Parathyroid adenoma (tissue), 2 donors: Measurements from ENCODE around the gene USE1.

Source experiments
- H2AFZ ChIP-seq: fragments of 300-600 bp; sonication (generic); one replicate; pipeline ENCODE4 v1.7.0; 2017; ENCODE audit warnings: antibody characterized with exemption, mild to moderate bottlenecking
- H3K27ac ChIP-seq: fragments of 300-600 bp; sonication (generic); one replicate; pipeline ENCODE4 v1.7.0; 2017
- H3K27me3 ChIP-seq: fragments of 300-600 bp; sonication (generic); one replicate; pipeline ENCODE4 v1.7.0; 2017; ENCODE audit warnings: low read length; ENCODE audit not compliant: control insufficient read depth, insufficient read depth
- H3K36me3 ChIP-seq: fragments of 300-600 bp; sonication (generic); one replicate; pipeline ENCODE4 v1.7.0; 2017; ENCODE audit warnings: low read length; ENCODE audit not compliant: control insufficient read depth, insufficient read depth
- H3K4me1 ChIP-seq: fragments of 300-600 bp; sonication (generic); one replicate; pipeline ENCODE4 v1.7.0; 2017; ENCODE audit warnings: control low read depth
- H3K4me2 ChIP-seq: fragments of 300-600 bp; sonication (generic); one replicate; pipeline ENCODE4 v1.7.0; 2017; ENCODE audit warnings: low read length
- H3K4me3 ChIP-seq: fragments of 300-600 bp; sonication (generic); one replicate; pipeline ENCODE4 v1.7.0; 2017; ENCODE audit warnings: low read depth, low read length
- H3K79me2 ChIP-seq: fragments of 300-600 bp; sonication (generic); one replicate; pipeline ENCODE4 v1.7.0; 2017; ENCODE audit warnings: control low read depth
- H3K9ac ChIP-seq: fragments of 300-600 bp; sonication (generic); one replicate; pipeline ENCODE4 v1.7.0; 2017; ENCODE audit warnings: mild to moderate bottlenecking
- H3K9me3 ChIP-seq: fragments of 300-600 bp; sonication (generic); one replicate; pipeline ENCODE4 v1.7.0; 2017; ENCODE audit warnings: low read length; ENCODE audit not compliant: control insufficient read depth
- TF ChIP-seq, protein P1 (sequence below): fragments of 300-600 bp; sonication (generic); IDR thresholded peaks from one replicate; pipeline ENCODE4 v1.7.0; 2017; ENCODE audit warnings: antibody characterized with exemption, mild to moderate bottlenecking
- donor health status: primary hyperparathyroidism.

The USE1 gene, protein sequence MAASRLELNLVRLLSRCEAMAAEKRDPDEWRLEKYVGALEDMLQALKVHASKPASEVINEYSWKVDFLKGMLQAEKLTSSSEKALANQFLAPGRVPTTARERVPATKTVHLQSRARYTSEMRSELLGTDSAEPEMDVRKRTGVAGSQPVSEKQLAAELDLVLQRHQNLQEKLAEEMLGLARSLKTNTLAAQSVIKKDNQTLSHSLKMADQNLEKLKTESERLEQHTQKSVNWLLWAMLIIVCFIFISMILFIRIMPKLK

DNA sequence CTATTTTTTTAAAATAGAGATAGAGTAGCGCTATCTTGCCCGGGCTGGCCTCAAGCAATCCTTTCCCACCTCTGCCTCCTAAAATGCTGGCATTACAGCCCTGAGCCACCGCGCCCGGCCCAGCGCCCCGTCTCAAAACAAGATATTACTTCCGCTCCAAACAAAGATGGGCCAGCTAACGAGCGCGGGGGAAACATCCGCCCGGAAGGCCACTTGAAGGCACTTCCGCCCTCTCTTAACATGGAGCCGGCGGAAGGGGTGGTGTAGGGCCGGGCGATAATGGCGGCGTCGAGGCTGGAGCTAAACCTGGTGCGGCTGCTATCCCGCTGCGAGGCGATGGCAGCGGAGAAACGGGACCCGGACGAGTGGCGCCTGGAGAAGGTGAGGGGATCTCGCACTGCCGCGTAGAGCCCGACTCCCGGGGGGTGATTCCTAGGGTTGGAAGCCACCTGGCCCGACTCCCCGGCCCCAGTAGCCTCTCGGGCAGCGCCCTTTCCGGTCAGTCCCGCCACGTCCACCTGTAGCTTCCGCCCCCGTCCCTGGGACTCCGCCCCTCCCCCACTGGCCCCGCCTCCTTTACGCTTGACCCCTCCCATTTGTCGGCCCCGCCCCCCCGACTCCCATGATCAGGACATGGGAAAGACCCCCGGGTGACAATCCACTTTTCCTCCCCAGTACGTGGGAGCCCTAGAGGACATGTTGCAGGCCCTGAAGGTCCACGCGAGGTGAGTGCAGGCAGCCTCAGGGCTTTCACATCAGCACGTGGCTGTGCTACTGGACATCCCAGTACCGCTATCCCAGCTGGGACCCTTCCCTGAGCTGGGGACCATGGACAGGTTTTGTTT is at the start of gene USE1:
Gene USE1 (plus strand): TSS at position 231 of the 845 bp plus-strand sequence. CDS start 49 bp downstream, at position 280.
- no peaks in the 10 kb centered on the region for H3K27me3 ChIP-seq
- peak within 1 kb of the TSS; percentile 89 for H3K4me3 ChIP-seq
- H3K79me2 ChIP-seq = no peaks in the 10 kb centered on the region
- no peak within 1 kb of the TSS for H3K9ac ChIP-seq
- peak within 1 kb of the TSS; percentile 68 for H3K4me2 ChIP-seq
- H3K4me1 ChIP-seq = peaks cover 8% of the 10 kb centered on the region
- H3K36me3 ChIP-seq = no peaks in the 10 kb centered on the region
- peak within 1 kb of the TSS; percentile 90 for H3K27ac ChIP-seq
- no peaks in the 10 kb centered on the region for H3K9me3 ChIP-seq
- H2AFZ ChIP-seq = peak within 1 kb of the TSS; percentile 98
- TF ChIP-seq, protein P1, sequence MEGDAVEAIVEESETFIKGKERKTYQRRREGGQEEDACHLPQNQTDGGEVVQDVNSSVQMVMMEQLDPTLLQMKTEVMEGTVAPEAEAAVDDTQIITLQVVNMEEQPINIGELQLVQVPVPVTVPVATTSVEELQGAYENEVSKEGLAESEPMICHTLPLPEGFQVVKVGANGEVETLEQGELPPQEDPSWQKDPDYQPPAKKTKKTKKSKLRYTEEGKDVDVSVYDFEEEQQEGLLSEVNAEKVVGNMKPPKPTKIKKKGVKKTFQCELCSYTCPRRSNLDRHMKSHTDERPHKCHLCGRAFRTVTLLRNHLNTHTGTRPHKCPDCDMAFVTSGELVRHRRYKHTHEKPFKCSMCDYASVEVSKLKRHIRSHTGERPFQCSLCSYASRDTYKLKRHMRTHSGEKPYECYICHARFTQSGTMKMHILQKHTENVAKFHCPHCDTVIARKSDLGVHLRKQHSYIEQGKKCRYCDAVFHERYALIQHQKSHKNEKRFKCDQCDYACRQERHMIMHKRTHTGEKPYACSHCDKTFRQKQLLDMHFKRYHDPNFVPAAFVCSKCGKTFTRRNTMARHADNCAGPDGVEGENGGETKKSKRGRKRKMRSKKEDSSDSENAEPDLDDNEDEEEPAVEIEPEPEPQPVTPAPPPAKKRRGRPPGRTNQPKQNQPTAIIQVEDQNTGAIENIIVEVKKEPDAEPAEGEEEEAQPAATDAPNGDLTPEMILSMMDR = no peak

- H3K4me3 ChIP-seq = no peak overlapping the region
- H2AFZ ChIP-seq = no peak overlapping the region
- no peak overlapping the region for H3K9ac ChIP-seq
- no peak overlapping the region for H3K4me2 ChIP-seq
- H3K27ac ChIP-seq = no peak overlapping the region
- no peaks in the 10 kb centered on the region for H3K79me2 ChIP-seq
- no peaks in the 10 kb centered on the region for H3K9me3 ChIP-seq
- H3K4me1 ChIP-seq = no peaks in the 10 kb centered on the region
- no peaks in the 10 kb centered on the region for H3K27me3 ChIP-seq
- H3K36me3 ChIP-seq = no peaks in the 10 kb centered on the region
- TF ChIP-seq, protein P1 = no peak
Observed at GRCh38 chr19:17165715-17166114, 49.4 kb upstream of the USE1 start.

GRCh38 chr19:17170538-17171297 is 44.4 kb upstream of the USE1 start:
- Histone ChIP-seq H3K4me1 (peaks cover 5% of the 10 kb centered on the region), H3K9ac (no peak overlapping the region), H2AFZ (no peak overlapping the region), H3K27ac (no peak overlapping the region), H3K4me3 (no peak overlapping the region), H3K9me3 (no peaks in the 10 kb centered on the region), H3K79me2 (no peaks in the 10 kb centered on the region), H3K4me2 (no peak overlapping the region), H3K27me3 (no peaks in the 10 kb centered on the region), H3K36me3 (no peaks in the 10 kb centered on the region)
- TF ChIP-seq, protein P1 = no peak

DNA sequence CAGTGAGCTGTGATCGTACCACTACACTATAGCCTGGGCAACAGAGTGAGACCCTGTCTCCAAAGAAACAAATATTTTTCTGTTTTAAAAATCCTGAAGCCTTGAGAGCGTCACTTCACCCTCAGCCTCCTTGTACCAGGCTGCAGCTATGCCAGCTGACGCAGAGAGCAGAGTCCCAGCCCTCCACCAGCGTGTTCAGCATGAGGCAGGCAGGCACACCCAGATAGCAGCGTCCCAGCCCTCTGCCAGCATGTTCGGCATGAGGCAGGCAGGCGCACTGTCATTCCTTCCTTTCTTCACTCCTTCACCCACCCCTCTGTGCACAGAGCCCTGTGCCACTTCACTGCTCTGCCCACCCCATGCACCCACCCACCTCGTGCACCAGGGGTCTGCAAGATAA is 43.3 kb upstream of the USE1 start:
- H3K9ac ChIP-seq = no peak overlapping the region
- H3K27me3 ChIP-seq = no peaks in the 10 kb centered on the region
- H3K27ac ChIP-seq = no peak overlapping the region
- peaks cover 5% of the 10 kb centered on the region for H3K4me1 ChIP-seq
- H2AFZ ChIP-seq = no peak overlapping the region
- no peaks in the 10 kb centered on the region for H3K9me3 ChIP-seq
- H3K79me2 ChIP-seq = no peaks in the 10 kb centered on the region
- H3K36me3 ChIP-seq = no peaks in the 10 kb centered on the region
- no peak overlapping the region for H3K4me2 ChIP-seq
- H3K4me3 ChIP-seq = no peak overlapping the region
- TF ChIP-seq, protein P1 = no peak
